HL-60/S4 treated with phorbol 12-myristate 13-acetate at 8.2 ng/mL for 4 days and 3 days (cell line): ENCODE measurements around the gene FOXN3.

Experiments used
- in situ Hi-C: fragments of 300-500 bp; cut with MboI; formaldehyde crosslinking; loops from 2 replicates; pipeline ENCODE4 v1.15.0; 2022; ENCODE audit warnings: low sequenced_read_pairs

Gene FOXN3

GRCh38 chr14:89237921-89238529, 179.0 kb downstream of the FOXN3 start:
- in situ Hi-C loops = no loop called here

GRCh38 chr14:89236851-89237250, 180.2 kb downstream of the FOXN3 start:
- in situ Hi-C loops = no loop called here

- in situ Hi-C loops = no loop called here
Observed at GRCh38 chr14:89233184-89233583, 183.8 kb downstream of the FOXN3 start.

GRCh38 chr14:89232265-89233070, 184.6 kb downstream of the FOXN3 start:
- in situ Hi-C loops = no loop called here

- in situ Hi-C loops = no loop called here
Observed at GRCh38 chr14:89231426-89232113, 185.5 kb downstream of the FOXN3 start.

GRCh38 chr14:89228921-89229639, 188.0 kb downstream of the FOXN3 start:
- in situ Hi-C loops = no loop called here

- in situ Hi-C loops = no loop called here
Observed at GRCh38 chr14:89227496-89227836, 189.6 kb downstream of the FOXN3 start.

- in situ Hi-C loops = no loop called here
Observed at GRCh38 chr14:89226801-89227495, 190.1 kb downstream of the FOXN3 start.

GRCh38 chr14:89225607-89226006, 191.4 kb downstream of the FOXN3 start:
- in situ Hi-C loops = no loop called here

- in situ Hi-C loops = no loop called here
Observed at GRCh38 chr14:89221109-89221810, 195.8 kb downstream of the FOXN3 start.

GRCh38 chr14:89219051-89219450, 198.0 kb downstream of the FOXN3 start:
- in situ Hi-C loops = no loop called here

- in situ Hi-C loops = no loop called here
Observed at GRCh38 chr14:89217891-89218290, 199.1 kb downstream of the FOXN3 start.

GRCh38 chr14:89215531-89215930, 201.5 kb downstream of the FOXN3 start:
- in situ Hi-C loops = no loop called here

- in situ Hi-C loops = no loop called here
Observed at GRCh38 chr14:89215114-89215513, 201.9 kb downstream of the FOXN3 start.

- in situ Hi-C loops = no loop called here
Observed at GRCh38 chr14:89214221-89214965, 202.6 kb downstream of the FOXN3 start.

- in situ Hi-C loops = no loop called here
Observed at GRCh38 chr14:89212386-89213235, 204.4 kb downstream of the FOXN3 start.

- in situ Hi-C loops = no loop called here
Observed at GRCh38 chr14:89209558-89209957, 207.5 kb downstream of the FOXN3 start.

- in situ Hi-C loops = no loop called here
Observed at GRCh38 chr14:89207925-89208328, 209.1 kb downstream of the FOXN3 start.
